ENCODE measurements around the gene SKIC2. TPM values are rescaled to one million over a fixed set of nuclear protein-coding genes. Genes with fewer than 3 reads are reported as not detected.

The SKIC2 gene
- total and polyA plus RNA-seq, 10 of the 15 experiments (the other 5 are each of a cell fraction or from before 2014, with no cell fraction given), result 3.3 to 79.2 (median 32.5) TPM

- no peak overlapping the region for H2AFZ ChIP-seq (ENCODE audit: control insufficient read depth, low read depth, low read length)
- no peak overlapping the region for H3K9ac ChIP-seq (ENCODE audit: control insufficient read depth, insufficient read depth, low read length)
- WGBS (ENCODE audit: insufficient coverage, insufficient replicate concordance, low lambda C conversion rate, missing lambda C conversion rate), result 52% methylated on average over 5 of the region's 5 CpGs
- H3K27me3 ChIP-seq (replicated peaks in 1 of 2; ENCODE audit: control insufficient read depth in 2 of 2, insufficient read depth in 2 of 2, low read length in 1 of 2), result no peaks in the 10 kb centered on the region
- POLR2A ChIA-PET, result no interaction called here
- FAIRE-seq (no peak), DNase-seq (ENCODE audit: low read depth, low spot score) (no peak), ATAC-seq (no peak)
- RAD21 ChIA-PET (ENCODE audit: unreplicated experiment), result no interaction called here
- SMC1A ChIA-PET (ENCODE audit: uncharacterized antibody, unreplicated experiment), result no interaction called here
- intact Hi-C loops (cut with micrococcal nuclease; ENCODE audit: unreplicated experiment) (no loop called here), in situ Hi-C loops (cut with MboI) (no loop called here)
- no peaks in the 10 kb centered on the region for H3K9me3 ChIP-seq (replicated peaks; ENCODE audit: control insufficient read depth, insufficient read depth, low read length)
- H3K4me1 ChIP-seq (ENCODE audit: control insufficient read depth, insufficient read depth, low read length), result peaks cover 3% of the 10 kb centered on the region; the same call in 1 of the 2 replicates
- TF ChIP-seq STAT1 (conservative IDR thresholded peaks at IDR 0.05), result no peak
- TF ChIP-seq MYC (IDR thresholded peaks at IDR 0.05; ENCODE audit: insufficient read depth, insufficient read length, insufficient replicate concordance, low read length, severe bottlenecking), result no peak
- TF ChIP-seq TCF3 (IDR thresholded peaks at IDR 0.05; ENCODE audit: borderline replicate concordance, insufficient read depth, low read depth, low read length), result no peak
- no peak for TF ChIP-seq ZNF24 (IDR thresholded peaks at IDR 0.05)
- TF ChIP-seq POLR2AphosphoS2 (IDR thresholded peaks at IDR 0.05; ENCODE audit: low read depth, low read length), result no peak
- TF ChIP-seq, protein P1, sequence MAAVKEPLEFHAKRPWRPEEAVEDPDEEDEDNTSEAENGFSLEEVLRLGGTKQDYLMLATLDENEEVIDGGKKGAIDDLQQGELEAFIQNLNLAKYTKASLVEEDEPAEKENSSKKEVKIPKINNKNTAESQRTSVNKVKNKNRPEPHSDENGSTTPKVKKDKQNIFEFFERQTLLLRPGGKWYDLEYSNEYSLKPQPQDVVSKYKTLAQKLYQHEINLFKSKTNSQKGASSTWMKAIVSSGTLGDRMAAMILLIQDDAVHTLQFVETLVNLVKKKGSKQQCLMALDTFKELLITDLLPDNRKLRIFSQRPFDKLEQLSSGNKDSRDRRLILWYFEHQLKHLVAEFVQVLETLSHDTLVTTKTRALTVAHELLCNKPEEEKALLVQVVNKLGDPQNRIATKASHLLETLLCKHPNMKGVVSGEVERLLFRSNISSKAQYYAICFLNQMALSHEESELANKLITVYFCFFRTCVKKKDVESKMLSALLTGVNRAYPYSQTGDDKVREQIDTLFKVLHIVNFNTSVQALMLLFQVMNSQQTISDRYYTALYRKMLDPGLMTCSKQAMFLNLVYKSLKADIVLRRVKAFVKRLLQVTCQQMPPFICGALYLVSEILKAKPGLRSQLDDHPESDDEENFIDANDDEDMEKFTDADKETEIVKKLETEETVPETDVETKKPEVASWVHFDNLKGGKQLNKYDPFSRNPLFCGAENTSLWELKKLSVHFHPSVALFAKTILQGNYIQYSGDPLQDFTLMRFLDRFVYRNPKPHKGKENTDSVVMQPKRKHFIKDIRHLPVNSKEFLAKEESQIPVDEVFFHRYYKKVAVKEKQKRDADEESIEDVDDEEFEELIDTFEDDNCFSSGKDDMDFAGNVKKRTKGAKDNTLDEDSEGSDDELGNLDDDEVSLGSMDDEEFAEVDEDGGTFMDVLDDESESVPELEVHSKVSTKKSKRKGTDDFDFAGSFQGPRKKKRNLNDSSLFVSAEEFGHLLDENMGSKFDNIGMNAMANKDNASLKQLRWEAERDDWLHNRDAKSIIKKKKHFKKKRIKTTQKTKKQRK (IDR thresholded peaks at IDR 0.05; ENCODE audit: low read depth, low read length), result no peak
- TF ChIP-seq MXI1 (IDR thresholded peaks at IDR 0.05; ENCODE audit: low read depth, low read length), result no peak
- no peak for TF ChIP-seq MYB (IDR thresholded peaks at IDR 0.05; ENCODE audit: borderline replicate concordance, low read depth, low read length)
- TF ChIP-seq MTA2 (IDR thresholded peaks at IDR 0.05; ENCODE audit: low read depth), result no peak
- TF ChIP-seq KDM1A (IDR thresholded peaks at IDR 0.05; ENCODE audit: borderline replicate concordance), result no peak
- TF ChIP-seq SUZ12 (IDR thresholded peaks at IDR 0.05; ENCODE audit: unreplicated experiment), result no peak
- H3K36me3 ChIP-seq (ENCODE audit: control insufficient read depth in 2 of 2, insufficient read depth in 2 of 2, low read length in 1 of 2), result peaks cover 3 to 9% of the 10 kb centered on the region in 2 experiments; a peak in 2 of 4 replicates
- CTCF ChIA-PET, result no interaction called here
- no peak overlapping the region for H3K27ac ChIP-seq (ENCODE audit: control insufficient read depth, insufficient read depth)
- H3K4me2 ChIP-seq (ENCODE audit: control insufficient read depth, insufficient read depth), result no peak overlapping the region
- H3K79me2 ChIP-seq (ENCODE audit: control insufficient read depth, insufficient read depth, low read length), result no peaks in the 10 kb centered on the region
- no TSS peak for BruUV-seq (replicated peaks)
- no peak overlapping the region for H3K4me3 ChIP-seq
- H4K20me1 ChIP-seq (ENCODE audit: control insufficient read depth, insufficient read depth), result no peaks in the 10 kb centered on the region
Observed at GRCh38 chr6:31948306-31948705, 10.7 kb upstream of the SKIC2 start.

Measured in GM12878 (cell line).